GM18909 (cell line): ENCODE data around the gene GPR162.

Experiments
- ATAC-seq: cut with Tn5 transposase; IDR thresholded peaks from one replicate; pipeline ENCODE4 v1.9.1; 2021; ENCODE audit warnings: mild to moderate bottlenecking; ENCODE audit not compliant: unreplicated experiment, poor library complexity

GPR162 gene

GRCh38 chr12:6786416-6787094, 35.1 kb upstream of the GPR162 start:
- no peak for ATAC-seq

GRCh38 chr12:6787309-6787708, 34.3 kb upstream of the GPR162 start:
- no peak for ATAC-seq

GRCh38 chr12:6788972-6789924, 32.4 kb upstream of the GPR162 start, which contains the start of gene CD4:
Gene CD4, plus strand, starts transcription at chr12:6789528. Its CDS starts 10,611 bp downstream, at chr12:6800139.
- no peak for ATAC-seq

- ATAC-seq = no peak
Measured at GRCh38 chr12:6790496-6791150, 31.0 kb upstream of the GPR162 start.

- no peak for ATAC-seq
Measured at GRCh38 chr12:6791931-6792520, 29.6 kb upstream of the GPR162 start.

GRCh38 chr12:6792522-6793201, 29.0 kb upstream of the GPR162 start:
- ATAC-seq = no peak

GRCh38 chr12:6795088-6795487, 26.5 kb upstream of the GPR162 start:
- no peak for ATAC-seq

GRCh38 chr12:6796576-6796975, 25.0 kb upstream of the GPR162 start:
- ATAC-seq = no peak

- ATAC-seq = no peak
Measured at GRCh38 chr12:6799147-6799546, 22.5 kb upstream of the GPR162 start.

GRCh38 chr12:6807170-6807569, 14.5 kb upstream of the GPR162 start:
- no peak for ATAC-seq

- no peak for ATAC-seq
Measured at GRCh38 chr12:6809056-6809455, 12.6 kb upstream of the GPR162 start.

GRCh38 chr12:6810758-6811157, 10.9 kb upstream of the GPR162 start:
- no peak for ATAC-seq

- ATAC-seq = no peak
Measured at GRCh38 chr12:6813363-6813762, 8.3 kb upstream of the GPR162 start.

- ATAC-seq = no peak
Measured at GRCh38 chr12:6816598-6816997, 5.0 kb upstream of the GPR162 start.

GRCh38 chr12:6817098-6817497, 4.5 kb upstream of the GPR162 start:
- ATAC-seq = no peak

- ATAC-seq = no peak
Measured at GRCh38 chr12:6817662-6818157, 3.9 kb upstream of the GPR162 start.

GRCh38 chr12:6818222-6818621, 3.4 kb upstream of the GPR162 start:
- ATAC-seq = no peak

GRCh38 chr12:6818645-6819044, 3.0 kb upstream of the GPR162 start:
- no peak for ATAC-seq

GRCh38 chr12:6819106-6820030, 2.3 kb upstream of the GPR162 start:
- no peak for ATAC-seq
